Activated CD8-positive, alpha-beta memory T cell treated with anti-CD3 and anti-CD28 coated beads, Interleukin-2, amount 10 ng/mL, durations not matched to agents 7 days and 5 days (primary cell): Measurements from ENCODE around the gene JAG1. TPM values are rescaled to one million over a fixed set of nuclear protein-coding genes. Genes with fewer than 3 reads are reported as not detected.
"Not testable (repeated sequence)": the region's sequence is repeated elsewhere in the genome, so short reads cannot be mapped to it uniquely, and the experiment has no call there.

Experiments
- ATAC-seq: fragments of 150-1000 bp; cut with Tn5 transposase; one replicate; pipeline ENCODE4 v1.10.0; 2021; ENCODE audit warnings: moderate library complexity
- CTCF ChIA-PET: fragments of 350-600 bp; sonication (Branson Sonifier 250); formaldehyde crosslinking; loops from one replicate; lab custom pipeline; 2021; ENCODE audit warnings: antibody characterized with exemption; lab: Charles Lee
- DNase-seq: peaks from one replicate; pipeline ENCODE4 v3.0.0-alpha.2; 2020
- H3K27ac Mint-ChIP-seq: one replicate; pipeline ENCODE4 v1.8.0; 2021; ENCODE audit warnings: mild to moderate bottlenecking, mixed read lengths
- H3K27me3 Mint-ChIP-seq: one replicate; pipeline ENCODE4 v1.8.0; 2021; ENCODE audit warnings: mixed read lengths
- H3K36me3 Mint-ChIP-seq: one replicate; pipeline ENCODE4 v1.8.0; 2021; ENCODE audit warnings: mild to moderate bottlenecking, mixed read lengths
- H3K4me1 Mint-ChIP-seq: one replicate; pipeline ENCODE4 v1.8.0; 2021; ENCODE audit warnings: mixed read lengths
- H3K4me3 Mint-ChIP-seq: one replicate; pipeline ENCODE4 v1.8.0; 2021; ENCODE audit warnings: mild to moderate bottlenecking, moderate library complexity, mixed read lengths
- H3K9me3 Mint-ChIP-seq: one replicate; pipeline ENCODE4 v1.8.0; 2022; ENCODE audit warnings: low read depth, mixed read lengths
- total RNA-seq, 2 experiments: library from RNA; stranded (reverse); gene quantifications; one replicate each; pipeline ENCODE4 v1.2.3, GENCODE V29; 2021

The JAG1 gene
- total RNA-seq, 2 experiments from 2014 or later: 0.15 to 0.54 TPM

DNA sequence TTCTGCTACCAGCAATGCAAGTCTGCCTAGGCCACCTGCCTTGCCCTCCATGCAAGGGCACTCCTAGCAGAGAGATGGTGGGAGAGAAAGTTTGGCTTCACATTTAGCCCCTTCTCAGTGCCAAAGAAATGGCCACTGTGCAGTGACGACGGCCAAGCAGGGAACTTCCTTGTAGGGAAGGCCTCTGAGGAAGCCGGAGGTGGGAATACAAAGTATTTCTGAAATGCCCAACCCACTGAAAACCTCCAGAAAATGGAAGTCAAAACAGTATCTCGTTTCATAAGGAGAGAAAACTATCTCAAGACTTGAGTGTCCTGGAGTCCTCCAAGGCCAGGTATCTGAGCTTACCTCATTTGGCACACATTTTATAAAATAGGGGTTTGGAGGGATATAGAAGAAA, 42.7 kb downstream of the JAG1 start:
- Mint-ChIP-seq H3K36me3 (no peaks in the 10 kb centered on the region), H3K4me1 (no peaks in the 10 kb centered on the region), H3K27ac (no peak overlapping the region), H3K4me3 (no peak overlapping the region), H3K9me3 (no peaks in the 10 kb centered on the region), H3K27me3 (no peaks in the 10 kb centered on the region)
- CTCF ChIA-PET: no interaction called here
- ATAC-seq: no peak
- no peak for DNase-seq

DNA sequence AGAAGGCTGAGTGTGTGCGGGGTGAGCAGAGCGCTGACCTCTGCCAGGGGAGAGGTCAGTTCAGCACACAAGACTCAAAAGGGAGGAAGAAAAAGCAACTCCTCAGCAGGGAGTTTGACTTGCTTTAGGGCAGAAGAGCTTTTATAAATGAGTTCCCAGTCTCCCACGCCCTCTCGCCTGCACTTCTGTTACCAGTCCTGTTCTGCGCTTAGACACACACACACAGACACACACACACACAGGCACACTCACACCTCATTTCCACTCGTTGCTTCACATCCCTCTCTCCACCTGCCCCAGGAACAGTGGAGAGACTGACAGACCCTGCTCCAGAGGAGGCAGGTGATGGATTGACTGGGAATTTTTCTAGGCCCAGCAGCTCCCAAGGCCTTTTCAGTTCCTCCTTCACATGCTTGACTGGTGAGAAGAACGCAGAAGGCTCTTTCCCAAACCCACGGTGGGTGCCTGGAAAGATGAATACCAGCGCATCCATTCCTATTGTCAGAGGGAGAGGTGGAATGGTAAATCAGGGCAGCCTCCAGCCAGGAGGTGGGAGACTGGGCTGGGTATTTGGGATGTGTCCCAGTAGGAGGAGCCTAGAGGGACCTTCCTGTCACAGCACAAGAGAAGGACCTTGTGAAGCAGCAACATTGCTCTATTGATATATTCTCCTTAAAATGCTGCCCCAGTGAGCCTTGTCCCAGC, 43.7 kb downstream of the JAG1 start:
- H3K27ac Mint-ChIP-seq: no peak overlapping the region
- no peaks in the 10 kb centered on the region for H3K9me3 Mint-ChIP-seq
- no peak overlapping the region for H3K4me3 Mint-ChIP-seq
- no peak for DNase-seq
- H3K36me3 Mint-ChIP-seq: peaks cover 2% of the 10 kb centered on the region
- no peaks in the 10 kb centered on the region for H3K4me1 Mint-ChIP-seq
- ATAC-seq: no peak
- CTCF ChIA-PET: no interaction called here
- H3K27me3 Mint-ChIP-seq: no peaks in the 10 kb centered on the region

DNA sequence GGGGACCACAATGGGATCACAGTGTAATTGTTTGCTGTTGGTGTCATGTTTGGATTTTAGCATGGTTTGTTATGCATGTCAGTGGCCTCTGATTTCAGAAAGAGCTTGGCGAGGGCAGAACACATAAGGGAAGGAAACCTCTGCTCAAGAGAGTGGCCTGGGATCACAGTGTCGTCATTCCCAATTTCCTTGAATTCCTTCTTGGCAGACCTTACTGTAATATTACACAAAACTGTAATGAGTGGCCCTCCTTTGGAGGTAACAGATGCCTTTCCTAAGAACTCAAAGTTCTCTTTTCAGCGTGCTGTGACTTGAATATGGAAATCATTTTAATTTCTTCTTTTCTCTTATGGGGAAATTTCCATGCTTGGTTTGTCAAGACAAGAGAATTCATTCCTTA, 46.9 kb downstream of the JAG1 start:
- peaks cover 3% of the 10 kb centered on the region for H3K4me1 Mint-ChIP-seq
- H3K4me3 Mint-ChIP-seq: no peak overlapping the region
- CTCF ChIA-PET: no interaction called here
- no peaks in the 10 kb centered on the region for H3K27me3 Mint-ChIP-seq
- ATAC-seq (no peak), DNase-seq (no peak)
- peaks cover 6% of the 10 kb centered on the region for H3K36me3 Mint-ChIP-seq
- no peaks in the 10 kb centered on the region for H3K9me3 Mint-ChIP-seq
- no peak overlapping the region for H3K27ac Mint-ChIP-seq

DNA sequence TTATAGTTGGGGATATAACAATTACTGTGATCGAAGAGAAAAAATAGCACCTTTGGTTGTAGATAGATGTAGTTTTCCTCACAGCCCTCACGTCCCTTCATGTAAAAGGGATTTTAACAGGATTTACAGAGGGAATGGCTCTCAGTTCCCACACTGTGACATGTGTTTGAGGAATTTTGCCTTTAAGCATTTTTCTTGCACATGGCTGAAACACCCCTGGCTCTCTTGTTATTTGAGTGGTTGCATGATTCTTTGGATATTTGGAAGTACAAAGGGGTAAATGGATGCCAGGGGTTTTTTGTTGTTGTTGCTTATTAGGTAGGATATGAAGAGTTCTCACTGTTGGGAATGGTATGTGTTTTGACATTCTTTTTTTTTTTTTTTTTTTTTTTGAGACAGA, 48.2 kb downstream of the JAG1 start:
- DNase-seq (no peak), ATAC-seq (no peak)
- H3K27me3 Mint-ChIP-seq: no peaks in the 10 kb centered on the region
- H3K4me3 Mint-ChIP-seq: no peak overlapping the region
- peaks cover 6% of the 10 kb centered on the region for H3K36me3 Mint-ChIP-seq
- CTCF ChIA-PET: no interaction called here
- no peak overlapping the region for H3K27ac Mint-ChIP-seq
- no peaks in the 10 kb centered on the region for H3K9me3 Mint-ChIP-seq
- H3K4me1 Mint-ChIP-seq: peaks cover 3% of the 10 kb centered on the region

DNA sequence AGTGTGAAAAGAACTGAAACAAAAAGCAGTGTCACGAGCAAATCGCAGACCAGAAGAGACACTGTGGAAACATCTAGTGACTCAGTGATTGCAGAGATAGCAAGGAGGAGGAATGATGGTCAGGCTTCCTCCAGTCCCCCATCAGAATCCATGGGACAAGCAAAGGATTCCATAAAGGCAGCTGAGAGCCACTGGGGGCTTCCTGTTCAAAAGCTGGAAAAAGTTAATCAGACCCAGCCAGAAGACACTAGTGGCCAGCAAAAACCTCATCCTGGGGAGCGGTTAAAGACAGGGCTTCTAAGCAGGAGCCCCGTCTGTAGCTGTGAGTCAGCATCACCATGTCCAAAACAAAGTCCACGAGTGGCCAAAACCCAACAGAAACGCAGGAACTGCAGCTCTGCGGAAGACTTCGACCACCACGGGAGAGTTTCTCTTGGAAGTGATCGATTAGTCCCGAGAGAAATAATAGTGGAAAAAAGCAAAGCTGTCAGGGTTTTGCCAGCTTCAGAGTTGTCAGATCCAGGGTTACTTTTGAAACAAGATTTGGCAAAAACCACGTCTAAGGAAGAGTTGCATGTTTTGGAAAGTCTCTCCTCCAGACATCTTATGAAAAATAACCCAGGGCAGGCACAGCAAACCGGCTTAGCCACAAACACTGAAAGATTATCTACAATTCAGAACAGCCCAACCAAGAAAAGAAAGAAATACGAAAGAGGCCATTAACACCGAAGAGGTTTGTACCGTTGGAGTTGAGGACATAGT, 51.0 kb downstream of the JAG1 start:
- ATAC-seq (no peak), DNase-seq (no peak)
- Mint-ChIP-seq H3K27me3 (no peaks in the 10 kb centered on the region), H3K9me3 (no peaks in the 10 kb centered on the region), H3K27ac (no peak overlapping the region), H3K4me3 (no peak overlapping the region), H3K4me1 (peaks cover 3% of the 10 kb centered on the region), H3K36me3 (peaks cover 6% of the 10 kb centered on the region)
- CTCF ChIA-PET: no interaction called here

DNA sequence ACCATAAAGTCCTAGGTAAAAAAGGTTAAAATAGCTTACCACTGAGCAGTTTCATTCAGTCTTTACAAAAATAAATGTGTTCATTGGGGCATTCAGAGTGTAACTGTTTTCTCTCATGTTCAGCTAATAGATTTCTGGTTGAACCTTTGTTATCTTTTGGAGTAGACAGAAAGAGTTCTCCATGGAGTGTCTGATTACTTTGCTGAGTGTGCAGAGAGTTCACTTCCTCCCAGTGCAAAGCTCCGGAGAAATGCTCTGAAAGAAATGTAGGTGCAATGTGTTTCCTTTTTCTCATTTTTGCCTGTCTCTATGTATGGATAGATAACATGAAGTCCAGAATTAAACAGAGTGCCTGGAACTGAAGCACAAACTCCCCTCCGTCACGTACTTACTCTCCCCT, 52.6 kb downstream of the JAG1 start:
- CTCF ChIA-PET: no interaction called here
- peaks cover 6% of the 10 kb centered on the region for H3K36me3 Mint-ChIP-seq
- H3K4me3 Mint-ChIP-seq: no peak overlapping the region
- no peaks in the 10 kb centered on the region for H3K27me3 Mint-ChIP-seq
- DNase-seq (no peak), ATAC-seq (no peak)
- no peak overlapping the region for H3K27ac Mint-ChIP-seq
- peaks cover 3% of the 10 kb centered on the region for H3K4me1 Mint-ChIP-seq
- no peaks in the 10 kb centered on the region for H3K9me3 Mint-ChIP-seq

DNA sequence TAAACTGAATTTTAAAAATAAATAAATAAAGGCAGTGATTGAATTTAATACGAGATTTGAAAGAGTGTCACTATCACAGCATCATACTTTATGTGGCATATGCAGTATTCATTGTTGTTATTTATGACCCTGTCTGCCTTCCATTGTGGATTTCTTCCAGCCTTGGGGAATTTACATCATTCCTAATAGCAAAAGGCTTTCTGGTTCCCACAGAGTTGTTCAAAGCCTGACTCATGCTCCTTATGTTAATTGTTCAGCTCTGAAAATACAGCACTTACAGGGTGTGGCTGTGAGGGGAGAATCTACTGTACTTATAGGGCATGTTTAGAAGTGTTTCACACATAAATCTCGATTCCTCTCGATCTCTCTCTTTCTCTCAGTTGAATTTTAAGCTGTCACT, 54.4 kb downstream of the JAG1 start:
- Mint-ChIP-seq H3K36me3 (peaks cover 5% of the 10 kb centered on the region), H3K27me3 (no peaks in the 10 kb centered on the region), H3K9me3 (no peaks in the 10 kb centered on the region), H3K4me3 (no peak overlapping the region), H3K27ac (no peak overlapping the region), H3K4me1 (peaks cover 3% of the 10 kb centered on the region)
- ATAC-seq: no peak
- DNase-seq: no peak
- CTCF ChIA-PET: no interaction called here

DNA sequence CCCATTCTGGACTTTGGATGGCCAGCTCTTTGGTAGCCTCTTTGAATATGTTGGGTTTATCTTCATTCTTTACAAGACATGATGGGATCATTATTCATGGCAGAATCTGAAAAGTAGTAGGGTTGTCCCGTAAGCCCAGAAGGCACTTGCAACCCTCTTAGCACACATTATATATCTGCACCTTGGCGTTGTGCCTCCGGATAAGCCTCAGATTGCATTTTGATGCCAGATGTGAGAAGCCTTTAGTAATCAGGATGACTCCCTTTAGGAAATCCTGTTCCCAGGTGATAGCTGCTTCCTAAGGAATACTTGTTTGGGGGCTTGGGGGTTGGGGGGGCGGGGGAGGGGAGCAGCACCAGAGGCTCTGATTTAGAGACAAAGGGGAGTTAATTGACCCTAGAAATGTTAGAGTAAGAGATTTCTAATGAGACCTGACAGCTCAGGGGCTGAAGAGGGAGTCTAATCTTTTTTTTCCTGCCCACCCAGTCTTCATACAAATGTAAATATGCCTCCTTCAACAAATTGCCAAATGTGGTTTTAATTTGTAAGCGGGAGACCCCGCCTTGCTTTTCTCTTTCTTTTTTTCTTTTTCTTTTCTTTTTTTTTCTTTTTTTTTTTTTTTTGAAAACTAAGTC, 55.1 kb downstream of the JAG1 start:
- H3K27me3 Mint-ChIP-seq: no peaks in the 10 kb centered on the region
- H3K36me3 Mint-ChIP-seq: peaks cover 1% of the 10 kb centered on the region
- DNase-seq (no peak), ATAC-seq (no peak)
- peaks cover 3% of the 10 kb centered on the region for H3K4me1 Mint-ChIP-seq
- H3K4me3 Mint-ChIP-seq: no peak overlapping the region
- H3K9me3 Mint-ChIP-seq: no peaks in the 10 kb centered on the region
- CTCF ChIA-PET: no interaction called here
- no peak overlapping the region for H3K27ac Mint-ChIP-seq

DNA sequence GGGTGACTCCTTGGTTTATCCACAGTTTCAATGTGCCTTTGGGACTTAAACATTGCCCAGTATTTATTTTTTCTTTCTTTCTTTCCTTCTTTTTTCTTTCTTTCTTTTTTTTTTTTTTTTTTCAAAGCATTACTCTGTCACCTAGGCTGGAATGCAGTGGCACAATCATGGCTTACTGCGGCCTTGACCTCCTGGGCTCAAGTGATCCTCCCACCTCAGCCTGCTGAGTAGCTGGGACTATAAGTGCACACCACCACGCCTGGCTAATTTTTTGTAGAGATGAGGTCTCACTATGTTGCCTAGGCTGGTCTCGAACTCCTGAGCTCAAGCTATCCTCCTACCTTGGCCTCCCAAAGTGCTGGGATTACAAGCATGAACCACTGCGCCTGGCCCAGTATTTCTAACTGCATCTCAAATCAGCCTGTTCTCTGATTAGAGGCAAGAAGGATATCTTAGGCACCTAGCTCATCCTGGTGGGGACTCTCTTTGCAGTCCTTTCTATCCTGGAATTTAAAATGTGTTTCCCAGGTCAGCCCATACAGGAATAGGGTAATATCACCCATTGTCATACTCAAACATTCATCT, 56.2 kb downstream of the JAG1 start:
- H3K27ac Mint-ChIP-seq, H3K9me3 Mint-ChIP-seq, H3K36me3 Mint-ChIP-seq, H3K4me3 Mint-ChIP-seq, ATAC-seq, H3K4me1 Mint-ChIP-seq, DNase-seq, H3K27me3 Mint-ChIP-seq, CTCF ChIA-PET: not testable (repeated sequence)

DNA sequence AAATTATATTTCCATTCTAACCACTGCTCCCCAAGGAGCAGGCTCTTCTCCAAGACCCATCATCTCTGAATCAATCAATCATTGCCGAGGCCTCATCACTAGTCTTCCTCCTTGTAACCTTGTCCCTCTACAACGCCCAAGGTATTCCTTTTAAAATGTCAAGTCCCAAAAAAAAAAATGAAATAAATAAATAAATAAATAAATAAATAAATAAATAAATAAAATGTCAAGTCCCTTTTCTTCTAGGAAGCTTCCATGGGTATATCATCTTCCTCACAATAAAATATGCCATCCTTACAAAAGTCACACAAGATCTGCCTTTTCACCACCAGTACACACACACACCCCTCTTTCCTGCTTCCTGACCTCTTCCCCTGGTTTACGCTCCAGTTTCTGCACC, 57.6 kb downstream of the JAG1 start:
- no peak overlapping the region for H3K4me3 Mint-ChIP-seq
- H3K27ac Mint-ChIP-seq: no peak overlapping the region
- H3K4me1 Mint-ChIP-seq: no peaks in the 10 kb centered on the region
- CTCF ChIA-PET: no interaction called here
- H3K9me3 Mint-ChIP-seq: no peaks in the 10 kb centered on the region
- H3K27me3 Mint-ChIP-seq: no peaks in the 10 kb centered on the region
- peaks cover 1% of the 10 kb centered on the region for H3K36me3 Mint-ChIP-seq
- DNase-seq (no peak), ATAC-seq (no peak)

DNA sequence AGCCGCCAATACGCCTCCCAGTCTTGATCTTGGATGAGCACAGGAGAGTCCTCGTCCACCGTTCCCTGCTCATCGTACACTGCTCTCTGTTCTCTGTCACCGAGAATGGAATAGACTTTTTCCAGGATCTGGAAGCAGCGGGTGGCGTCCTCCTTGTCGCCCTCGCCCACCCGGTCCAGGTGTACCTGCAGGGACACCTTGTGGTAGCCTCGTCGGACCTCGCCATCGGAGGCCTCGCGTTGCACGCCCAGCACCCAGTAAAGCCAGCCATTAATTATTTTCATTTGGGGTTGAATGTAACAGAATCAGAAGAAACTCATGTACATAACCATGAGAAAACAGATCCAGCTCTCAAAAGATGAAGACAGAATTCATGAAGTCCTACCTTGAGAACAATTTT, 59.9 kb downstream of the JAG1 start:
- no peak overlapping the region for H3K27ac Mint-ChIP-seq
- ATAC-seq (no peak), DNase-seq (no peak)
- no peaks in the 10 kb centered on the region for H3K4me1 Mint-ChIP-seq
- no peaks in the 10 kb centered on the region for H3K9me3 Mint-ChIP-seq
- CTCF ChIA-PET: interaction anchor here (1.0 kb wide), 1 partner anchor 8 kb away, joined by 3 read pairs; no protein-coding TSS in a partner anchor
- no peaks in the 10 kb centered on the region for H3K27me3 Mint-ChIP-seq
- peaks cover 3% of the 10 kb centered on the region for H3K36me3 Mint-ChIP-seq
- no peak overlapping the region for H3K4me3 Mint-ChIP-seq

DNA sequence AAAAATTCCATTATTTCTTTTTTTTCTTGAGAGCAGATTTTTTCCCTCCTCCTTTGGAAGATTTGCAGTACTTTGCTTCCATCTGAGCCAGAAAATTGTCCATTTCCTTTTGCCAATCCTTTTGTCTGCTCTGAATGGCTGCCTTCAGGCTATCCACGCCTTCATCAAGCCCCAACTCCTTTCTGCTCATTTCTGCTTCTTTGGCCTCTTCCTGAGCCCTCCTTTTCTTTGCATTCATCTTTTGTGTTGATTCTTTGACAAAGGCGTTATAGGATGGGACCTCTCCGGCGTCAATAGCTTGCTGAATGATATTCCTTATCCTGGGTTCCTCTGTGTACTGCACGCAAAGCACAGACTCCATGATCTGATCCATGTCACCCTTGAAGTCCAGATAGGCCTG, 60.4 kb downstream of the JAG1 start:
- ATAC-seq, H3K27ac Mint-ChIP-seq, H3K4me1 Mint-ChIP-seq, H3K27me3 Mint-ChIP-seq, H3K36me3 Mint-ChIP-seq, H3K4me3 Mint-ChIP-seq, H3K9me3 Mint-ChIP-seq, DNase-seq, CTCF ChIA-PET: not testable (repeated sequence)

DNA sequence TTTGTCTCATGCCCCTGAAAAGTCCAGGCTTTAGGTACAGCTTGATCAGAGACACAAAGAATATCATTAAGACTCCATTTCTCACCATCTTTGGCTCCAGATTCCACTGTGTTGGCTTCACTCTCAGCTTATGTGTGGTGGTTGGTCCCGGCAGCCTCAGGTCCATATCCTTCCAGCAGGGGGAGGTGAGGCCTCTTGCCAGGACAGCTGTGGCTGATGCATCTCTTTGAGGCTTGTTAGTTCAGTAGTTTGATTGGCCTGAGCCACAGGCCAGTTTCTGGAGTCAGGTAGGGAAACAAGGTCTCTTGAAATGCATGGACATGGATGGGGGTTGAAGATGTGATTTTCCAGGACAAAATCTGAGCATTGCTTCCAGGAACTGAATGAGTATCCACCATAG, 62.4 kb downstream of the JAG1 start:
- Mint-ChIP-seq H3K27ac (no peak overlapping the region), H3K9me3 (no peaks in the 10 kb centered on the region), H3K27me3 (no peaks in the 10 kb centered on the region), H3K36me3 (peaks cover 5% of the 10 kb centered on the region), H3K4me3 (no peak overlapping the region), H3K4me1 (no peaks in the 10 kb centered on the region)
- ATAC-seq: no peak
- no peak for DNase-seq
- CTCF ChIA-PET: no interaction called here

DNA sequence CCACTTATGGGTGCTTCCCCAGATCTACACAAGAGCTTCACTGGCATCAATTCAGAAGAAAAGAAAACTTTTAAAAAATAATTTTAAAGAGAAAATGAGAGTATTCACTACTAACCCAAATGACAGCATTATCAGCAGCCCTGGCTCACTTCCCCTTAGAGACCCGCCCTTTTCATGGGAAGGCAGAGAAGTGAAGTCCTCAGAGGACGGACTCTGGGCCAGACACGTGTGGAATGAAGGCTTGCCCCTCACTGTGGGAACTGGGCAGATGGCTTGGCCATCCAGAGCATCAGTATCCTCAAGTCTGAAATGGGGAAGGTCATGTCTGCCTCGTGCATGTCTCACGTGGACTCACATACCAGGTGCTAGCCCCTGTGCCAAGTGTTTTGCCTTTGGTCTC, 63.5 kb downstream of the JAG1 start:
- no peak for DNase-seq
- no peak for ATAC-seq
- H3K27me3 Mint-ChIP-seq: no peaks in the 10 kb centered on the region
- peaks cover 4% of the 10 kb centered on the region for H3K36me3 Mint-ChIP-seq
- H3K9me3 Mint-ChIP-seq: no peaks in the 10 kb centered on the region
- H3K4me1 Mint-ChIP-seq: no peaks in the 10 kb centered on the region
- no peak overlapping the region for H3K27ac Mint-ChIP-seq
- H3K4me3 Mint-ChIP-seq: no peak overlapping the region
- CTCF ChIA-PET: no interaction called here
